HG03066 (cell line): ENCODE results near the gene KLHL7.
"Not testable (repeated sequence)": the region's sequence is repeated elsewhere in the genome, so short reads cannot be mapped to it uniquely, and the experiment has no call there.

Experiments used
- ATAC-seq: cut with Tn5 transposase; IDR thresholded peaks from one replicate; pipeline ENCODE4 v1.9.1; 2021; ENCODE audit warnings: low read depth; ENCODE audit not compliant: unreplicated experiment

KLHL7 gene

DNA sequence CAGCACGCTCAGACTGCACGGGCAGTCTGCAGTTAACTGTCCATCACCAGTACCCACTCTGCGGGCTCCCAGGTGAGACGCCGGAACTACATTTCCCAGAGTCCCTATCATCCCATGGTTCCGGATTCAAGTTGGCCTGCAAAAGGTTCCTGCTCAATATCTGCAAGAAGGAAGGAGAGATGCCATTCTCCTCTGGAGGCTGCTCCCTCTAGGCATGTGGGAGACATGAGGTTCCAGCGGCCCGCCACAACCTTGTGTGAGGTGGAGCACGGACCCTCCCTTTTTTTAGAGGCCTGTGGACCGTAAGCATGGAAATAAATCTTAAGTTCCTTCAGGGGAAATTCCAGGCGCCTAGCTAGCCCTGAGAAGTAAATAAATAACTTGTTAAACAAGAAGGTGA lies 106.0 kb downstream of the KLHL7 start:
- ATAC-seq, result no peak

DNA sequence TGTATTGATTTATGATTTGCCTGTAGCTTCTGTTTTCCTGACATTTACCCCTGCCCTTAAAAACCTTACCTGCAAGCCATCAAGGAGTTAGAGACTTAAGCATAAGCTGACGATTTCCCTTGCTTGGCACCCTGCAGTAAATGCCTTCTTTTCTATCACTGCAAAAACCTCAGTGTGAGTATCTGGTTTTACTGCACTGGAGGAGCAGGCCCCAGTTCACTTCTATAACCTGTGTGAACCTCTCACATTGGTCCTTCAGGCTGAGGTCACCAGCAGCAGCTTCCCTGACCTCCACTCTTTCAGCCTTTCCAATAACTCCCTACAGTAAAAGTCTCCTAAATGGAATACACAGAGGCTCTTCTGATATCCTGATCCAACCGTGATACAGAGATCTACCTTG lies 106.8 kb downstream of the KLHL7 start:
- no peak for ATAC-seq

DNA sequence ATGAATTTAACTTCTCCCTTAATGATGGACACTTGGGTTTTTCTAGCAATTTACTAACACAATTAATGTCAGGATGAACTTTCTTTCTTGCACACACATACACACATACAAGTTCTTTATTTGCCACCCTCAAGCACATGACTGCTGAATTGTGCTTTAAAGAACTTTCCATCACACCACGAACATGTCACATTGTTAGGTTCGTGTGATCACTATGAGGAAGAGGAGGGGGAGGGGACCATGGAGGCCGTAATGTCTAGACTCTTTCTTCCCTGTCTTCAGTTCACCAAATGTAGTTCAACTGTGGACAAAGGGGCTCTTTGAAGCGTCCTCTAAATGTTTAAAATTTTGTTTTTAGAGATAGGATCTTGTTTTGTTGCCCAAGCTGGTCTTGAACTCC lies 107.3 kb downstream of the KLHL7 start:
- no peak for ATAC-seq

DNA sequence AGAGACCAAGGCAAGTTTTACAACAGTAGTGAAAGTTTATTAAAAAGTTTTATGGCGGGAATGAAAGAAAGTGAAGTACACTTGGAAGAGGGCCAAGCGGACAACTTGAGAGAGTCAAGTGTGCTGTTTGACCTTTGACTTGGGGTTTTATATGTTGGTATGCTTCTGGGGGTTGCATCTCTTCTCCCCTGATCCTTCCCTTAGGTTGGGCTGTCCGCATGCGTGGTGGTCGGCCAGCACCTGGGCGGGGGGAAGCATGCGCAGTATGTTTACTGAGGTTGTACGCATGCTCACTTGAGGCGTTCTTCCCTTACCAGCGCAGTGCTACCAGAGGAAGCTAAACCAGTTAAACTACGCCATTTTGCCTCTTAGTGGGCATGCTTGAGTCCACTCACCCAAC lies 108.2 kb downstream of the KLHL7 start:
- ATAC-seq, result no peak

DNA sequence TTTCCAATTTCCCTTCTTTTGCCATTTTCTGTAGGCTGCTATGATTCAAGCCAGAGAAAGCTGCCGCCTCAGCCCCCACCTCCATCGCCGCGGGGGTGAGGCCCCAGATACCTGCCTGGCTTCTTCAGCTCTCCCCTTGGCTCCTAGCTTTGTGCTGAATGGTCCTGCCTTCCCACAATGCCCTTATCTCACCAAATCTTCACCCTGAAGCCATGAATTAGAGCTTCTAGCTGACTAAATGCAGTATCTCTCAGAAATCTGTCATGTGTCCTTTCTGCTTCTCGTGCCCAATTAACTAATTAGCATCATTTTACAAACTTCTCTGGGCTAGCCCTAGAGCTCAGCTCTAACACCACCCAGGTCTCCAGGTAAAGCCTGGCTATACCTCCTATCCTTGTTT lies 108.8 kb downstream of the KLHL7 start:
- no peak for ATAC-seq

DNA sequence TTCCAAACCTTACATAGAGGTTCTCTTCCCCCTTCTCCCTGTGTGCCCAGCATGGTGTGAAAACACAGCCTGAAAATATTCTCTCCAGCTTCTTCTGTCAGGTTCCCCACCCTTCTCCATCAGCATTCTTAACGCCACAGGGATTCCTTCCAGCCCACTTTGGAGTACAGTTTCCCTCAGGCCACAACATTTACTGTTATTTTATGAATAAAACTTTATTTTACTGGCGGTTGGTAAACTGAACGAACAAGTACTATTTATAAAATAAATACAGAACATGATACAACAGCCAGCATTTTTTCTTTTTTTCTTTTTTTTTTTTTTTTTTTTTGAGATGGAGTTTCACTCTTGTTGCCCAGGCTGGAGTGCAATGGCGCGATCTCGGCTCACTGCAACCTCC lies 109.4 kb downstream of the KLHL7 start:
- ATAC-seq, result no peak

DNA sequence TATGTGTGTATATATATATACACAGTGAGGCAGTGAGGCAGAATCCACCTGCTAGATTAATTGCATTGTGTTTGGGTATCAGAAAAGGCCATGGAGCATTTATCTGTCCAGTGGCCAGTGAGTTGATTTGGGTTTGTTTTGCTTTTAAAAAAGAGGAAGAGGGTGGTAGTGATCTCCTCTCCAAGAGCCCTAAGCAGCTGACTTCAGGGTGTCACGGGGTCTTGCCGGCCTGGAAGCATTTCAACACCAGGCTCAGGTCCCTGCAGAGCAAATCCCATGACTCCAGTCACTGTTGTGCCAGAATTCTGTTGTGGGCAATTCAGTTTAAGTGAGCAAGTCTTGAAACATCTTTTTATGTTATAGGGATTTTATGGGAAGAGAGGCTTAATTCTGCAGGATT lies 110.4 kb downstream of the KLHL7 start:
- ATAC-seq, result no peak

DNA sequence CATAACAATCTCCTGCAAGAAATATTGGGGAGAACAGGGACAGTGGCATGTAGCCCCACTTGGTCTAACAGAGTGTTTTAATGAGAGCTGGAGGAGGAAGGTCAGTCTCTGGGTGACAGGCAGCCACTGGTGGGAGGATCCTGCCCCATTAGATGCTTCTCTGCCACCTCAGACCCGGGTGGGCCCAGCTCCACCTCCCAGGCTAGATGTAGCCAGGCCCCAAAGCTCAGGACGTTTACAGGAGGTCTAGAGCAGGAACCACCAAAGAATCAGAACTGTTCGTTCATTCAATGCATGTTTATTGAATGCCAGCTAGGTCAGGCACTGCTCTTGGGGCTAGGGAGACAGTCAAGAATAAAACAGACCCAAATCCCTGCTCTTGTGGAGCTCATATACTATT lies 112.6 kb downstream of the KLHL7 start:
- ATAC-seq, result no peak

DNA sequence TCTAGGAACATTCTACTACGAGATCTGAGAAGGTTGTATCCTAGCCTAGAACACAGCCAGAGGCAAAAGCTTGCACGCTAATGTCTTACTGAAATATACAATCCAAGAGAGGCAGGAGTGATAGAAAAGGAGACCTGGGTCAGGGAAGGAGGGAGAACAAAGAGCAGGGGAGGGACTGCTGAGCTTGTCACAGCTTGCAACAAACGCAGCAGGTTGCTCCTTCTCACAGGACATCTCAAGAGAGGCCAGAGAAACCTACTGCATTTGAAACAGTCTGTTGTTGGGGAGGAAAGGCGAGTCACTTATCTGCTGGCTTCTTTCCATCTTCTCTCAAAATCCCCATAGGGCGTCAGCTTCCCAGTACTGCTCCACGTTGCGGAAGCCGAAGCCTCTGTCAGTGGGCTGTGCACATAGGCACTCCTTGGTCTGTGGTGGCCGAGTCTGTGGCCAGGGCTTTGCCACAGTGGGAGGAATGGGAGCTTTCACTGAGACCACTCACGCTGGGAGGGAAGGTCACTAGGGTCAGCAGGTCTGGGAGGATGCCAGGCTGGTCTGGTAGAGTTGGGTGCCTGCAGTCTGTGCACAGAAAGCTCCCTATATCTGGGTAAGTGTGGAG lies 115.2 kb downstream of the KLHL7 start:
- ATAC-seq, result no peak

DNA sequence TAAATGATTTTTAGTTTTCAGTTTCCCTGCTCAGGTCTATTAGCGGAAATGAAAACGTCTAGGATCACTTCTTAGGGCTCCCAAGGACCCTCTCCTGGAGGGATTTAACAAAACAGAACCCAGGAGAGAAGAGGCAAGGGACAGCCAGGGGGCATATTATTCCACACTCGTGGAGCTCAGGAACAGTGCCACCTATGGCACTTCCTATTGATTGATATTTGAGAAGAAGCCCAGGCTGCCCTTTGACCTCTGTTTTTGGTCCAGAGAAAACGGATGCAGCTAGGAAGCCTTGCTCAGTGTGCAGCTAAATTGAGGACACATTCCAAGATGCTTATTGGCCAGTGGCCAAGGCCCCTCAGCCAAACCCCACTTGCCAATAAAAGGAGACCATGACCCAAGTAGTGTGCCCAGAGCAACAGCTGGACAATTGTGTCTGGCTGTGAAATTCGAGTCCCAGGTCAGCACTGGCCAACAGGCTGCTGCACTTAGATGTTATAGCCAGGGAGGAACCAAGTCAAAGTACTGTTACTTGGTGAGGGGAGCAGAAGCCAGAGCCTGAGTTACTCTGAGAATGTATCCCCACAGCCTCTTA lies 117.0 kb downstream of the KLHL7 start:
- ATAC-seq, result no peak

DNA sequence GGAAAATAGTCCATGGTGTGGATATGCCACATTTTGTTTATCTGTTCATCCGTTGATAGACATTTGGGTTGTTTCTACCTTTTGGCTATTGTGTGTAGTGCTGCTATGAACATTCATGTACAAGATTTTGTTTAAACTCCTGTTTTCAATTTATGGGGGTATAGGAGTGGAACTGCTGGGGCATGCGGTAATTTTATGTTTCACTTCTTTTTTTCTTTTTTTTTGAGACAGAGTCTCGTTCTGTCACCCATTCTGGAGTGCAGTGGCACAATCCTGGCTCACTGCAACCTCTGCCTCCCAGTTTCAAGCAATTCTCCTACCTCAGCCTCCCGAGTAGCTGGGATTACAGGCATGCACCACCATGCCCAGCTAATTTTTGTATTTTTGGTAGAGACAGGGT lies 118.8 kb downstream of the KLHL7 start:
- ATAC-seq, result not testable (repeated sequence)

DNA sequence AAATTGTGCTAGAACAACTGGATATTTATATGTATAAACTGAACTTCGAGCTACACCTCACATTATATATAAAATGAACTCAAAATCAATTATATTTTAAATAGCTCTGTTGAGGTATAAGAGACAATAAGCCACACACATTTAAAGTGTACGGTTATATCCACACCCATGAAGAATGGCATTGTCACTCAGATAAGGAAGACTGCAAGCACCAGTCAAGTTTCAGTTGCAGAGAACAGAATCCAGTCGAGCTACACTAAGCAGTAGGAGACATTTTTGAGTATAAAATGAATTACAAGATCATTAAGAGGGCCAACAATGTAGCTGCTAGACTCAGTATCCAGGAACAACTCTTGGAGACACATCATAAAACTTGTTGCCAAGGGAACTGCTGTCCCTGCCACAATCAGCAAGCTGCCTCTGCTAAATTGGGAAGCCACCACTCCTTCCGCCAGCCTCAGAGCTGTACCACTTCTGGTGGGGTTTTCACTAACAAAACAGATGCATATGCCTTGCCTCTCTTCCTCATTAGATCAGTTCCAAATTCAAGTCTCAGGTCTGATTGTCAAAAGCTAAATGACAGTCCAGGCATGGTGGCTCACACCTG lies 121.4 kb downstream of the KLHL7 start:
- no peak for ATAC-seq
